ENCODE results near the gene PRKG1. TPM values are rescaled to one million over a fixed set of nuclear protein-coding genes. Genes with fewer than 3 reads are reported as not detected.

Gene PRKG1
- polyA plus RNA-seq, 1 donor (not counting 4 experiments of a cell fraction or from before 2014, with no cell fraction given), result 0.24 TPM

GRCh38 chr10:52119507-52119906 is 1045.2 kb downstream of the PRKG1 start:
- no peaks in the 10 kb centered on the region for H3K79me2 ChIP-seq (ENCODE audit: control insufficient read depth, insufficient read depth, low read length)
- FAIRE-seq (no peak), DNase-seq (ENCODE audit: low read depth, low spot score) (no peak)
- H3K36me3 ChIP-seq (ENCODE audit: control insufficient read depth in 2 of 2, extremely low read depth in 1 of 2, insufficient read depth in 2 of 2, low read length in 2 of 2), result no peaks in the 10 kb centered on the region
- H2AFZ ChIP-seq (ENCODE audit: control insufficient read depth, low read length), result no peak overlapping the region
- no peak overlapping the region for H3K4me2 ChIP-seq (ENCODE audit: control insufficient read depth, extremely low read depth, insufficient read depth, low read depth, low read length)
- no peaks in the 10 kb centered on the region for H3K9me1 ChIP-seq (ENCODE audit: control insufficient read depth, extremely low read depth, insufficient read depth, low read length)
- no peak overlapping the region for H3K4me3 ChIP-seq (ENCODE audit: control insufficient read depth in 2 of 3, extremely low read depth in 1 of 3, insufficient read depth in 2 of 3, low read depth in 1 of 3, low read length in 3 of 3)
- dilution Hi-C loops (cut with MboI; ENCODE audit: extremely low pct_ligation_motif_present, low sequenced_read_pairs), result no loop called here
- no peaks in the 10 kb centered on the region for H3K27me3 ChIP-seq (ENCODE audit: control insufficient read depth, extremely low read depth, insufficient read depth, low read length)
- H4K20me1 ChIP-seq (ENCODE audit: control insufficient read depth, extremely low read depth, insufficient read depth, low read length), result no peaks in the 10 kb centered on the region
- TF ChIP-seq CTCF (optimal IDR thresholded peaks at IDR 0.05 in 1 of 3, IDR thresholded peaks at IDR 0.05 in 1 of 3, conservative IDR thresholded peaks at IDR 0.05 in 1 of 3; ENCODE audit: extremely low read depth in 1 of 3, insufficient read depth in 2 of 3, low read length in 3 of 3) (no peak), EZH2 (IDR thresholded peaks at IDR 0.05; ENCODE audit: low read length) (no peak)
- H3K27ac ChIP-seq (ENCODE audit: control insufficient read depth, insufficient read depth, low read length), result no peak overlapping the region
- no peak overlapping the region for H3K9ac ChIP-seq (ENCODE audit: control insufficient read depth, extremely low read depth, insufficient read depth, low read length)
- no peaks in the 10 kb centered on the region for H3K4me1 ChIP-seq (ENCODE audit: control insufficient read depth, extremely low read depth, insufficient read depth, low read length)
- H3K9me3 ChIP-seq (ENCODE audit: control insufficient read depth, low read depth, low read length), result no peaks in the 10 kb centered on the region

- H3K79me2 ChIP-seq (ENCODE audit: control insufficient read depth, insufficient read depth, low read length), result no peaks in the 10 kb centered on the region
- H3K9me1 ChIP-seq (ENCODE audit: control insufficient read depth, extremely low read depth, insufficient read depth, low read length), result no peaks in the 10 kb centered on the region
- no peak overlapping the region for H3K4me3 ChIP-seq (ENCODE audit: control insufficient read depth in 2 of 3, extremely low read depth in 1 of 3, insufficient read depth in 2 of 3, low read depth in 1 of 3, low read length in 3 of 3)
- no peak overlapping the region for H3K27ac ChIP-seq (ENCODE audit: control insufficient read depth, insufficient read depth, low read length)
- H2AFZ ChIP-seq (ENCODE audit: control insufficient read depth, low read length), result no peak overlapping the region
- H4K20me1 ChIP-seq (ENCODE audit: control insufficient read depth, extremely low read depth, insufficient read depth, low read length), result no peaks in the 10 kb centered on the region
- dilution Hi-C loops (cut with MboI; ENCODE audit: extremely low pct_ligation_motif_present, low sequenced_read_pairs), result no loop called here
- H3K4me2 ChIP-seq (ENCODE audit: control insufficient read depth, extremely low read depth, insufficient read depth, low read depth, low read length), result no peak overlapping the region
- DNase-seq (ENCODE audit: low read depth, low spot score) (no peak), FAIRE-seq (no peak)
- H3K4me1 ChIP-seq (ENCODE audit: control insufficient read depth, extremely low read depth, insufficient read depth, low read length), result no peaks in the 10 kb centered on the region
- no peaks in the 10 kb centered on the region for H3K9me3 ChIP-seq (ENCODE audit: control insufficient read depth, low read depth, low read length)
- no peaks in the 10 kb centered on the region for H3K36me3 ChIP-seq (ENCODE audit: control insufficient read depth in 2 of 2, extremely low read depth in 1 of 2, insufficient read depth in 2 of 2, low read length in 2 of 2)
- no peaks in the 10 kb centered on the region for H3K27me3 ChIP-seq (ENCODE audit: control insufficient read depth, extremely low read depth, insufficient read depth, low read length)
- TF ChIP-seq CTCF (optimal IDR thresholded peaks at IDR 0.05 in 1 of 3, IDR thresholded peaks at IDR 0.05 in 1 of 3, conservative IDR thresholded peaks at IDR 0.05 in 1 of 3; ENCODE audit: extremely low read depth in 1 of 3, insufficient read depth in 2 of 3, low read length in 3 of 3) (no peak), EZH2 (IDR thresholded peaks at IDR 0.05; ENCODE audit: low read length) (no peak)
- no peak overlapping the region for H3K9ac ChIP-seq (ENCODE audit: control insufficient read depth, extremely low read depth, insufficient read depth, low read length)
These were observed 1047.4 kb downstream of the PRKG1 start for GRCh38 chr10:52121688-52122087.

Data from keratinocyte (primary cell).